ENCODE data around the gene BMP2.

DNA sequence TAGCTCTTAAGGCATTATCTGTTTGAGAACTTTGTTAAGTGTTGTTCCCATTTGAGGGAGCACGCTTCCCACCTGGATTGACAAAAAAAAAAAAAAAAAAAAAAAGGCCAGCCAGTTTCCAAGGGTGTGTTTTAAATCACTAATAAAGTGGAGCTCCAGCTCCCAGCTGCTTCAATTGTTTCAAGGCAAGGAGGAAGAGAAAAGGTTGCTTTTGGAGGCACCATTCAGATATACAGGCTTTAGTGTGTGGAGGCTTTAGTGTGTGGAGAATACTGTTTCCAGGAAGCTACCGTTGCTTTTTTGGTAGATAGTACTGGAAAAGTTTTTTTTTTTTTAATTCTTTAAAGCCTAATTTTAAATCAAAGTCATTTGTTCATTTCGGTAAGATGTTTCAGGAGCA, 17.3 kb downstream of the BMP2 start:
- TF ChIP-seq, protein P1, sequence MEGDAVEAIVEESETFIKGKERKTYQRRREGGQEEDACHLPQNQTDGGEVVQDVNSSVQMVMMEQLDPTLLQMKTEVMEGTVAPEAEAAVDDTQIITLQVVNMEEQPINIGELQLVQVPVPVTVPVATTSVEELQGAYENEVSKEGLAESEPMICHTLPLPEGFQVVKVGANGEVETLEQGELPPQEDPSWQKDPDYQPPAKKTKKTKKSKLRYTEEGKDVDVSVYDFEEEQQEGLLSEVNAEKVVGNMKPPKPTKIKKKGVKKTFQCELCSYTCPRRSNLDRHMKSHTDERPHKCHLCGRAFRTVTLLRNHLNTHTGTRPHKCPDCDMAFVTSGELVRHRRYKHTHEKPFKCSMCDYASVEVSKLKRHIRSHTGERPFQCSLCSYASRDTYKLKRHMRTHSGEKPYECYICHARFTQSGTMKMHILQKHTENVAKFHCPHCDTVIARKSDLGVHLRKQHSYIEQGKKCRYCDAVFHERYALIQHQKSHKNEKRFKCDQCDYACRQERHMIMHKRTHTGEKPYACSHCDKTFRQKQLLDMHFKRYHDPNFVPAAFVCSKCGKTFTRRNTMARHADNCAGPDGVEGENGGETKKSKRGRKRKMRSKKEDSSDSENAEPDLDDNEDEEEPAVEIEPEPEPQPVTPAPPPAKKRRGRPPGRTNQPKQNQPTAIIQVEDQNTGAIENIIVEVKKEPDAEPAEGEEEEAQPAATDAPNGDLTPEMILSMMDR (IDR thresholded peaks at IDR 0.05), result no peak
- TF ChIP-seq POLR2A (IDR thresholded peaks at IDR 0.05), result no peak

Measured in adrenal gland (tissue), 5 donors.